Hematopoietic multipotent progenitor cell treated with erythropoietin and hydrocortisone succinate and interleukin-3 and kit ligand, for 8 days (in vitro differentiated cells): ENCODE data around the gene CCDC148.
A peak's percentile ranks its signal among the peaks of the same experiment; 100 is the strongest.

Experiments used
- DNase-seq: peaks from one replicate; pipeline ENCODE4 v3.0.0-alpha.2; 2015

The CCDC148 gene

GRCh38 chr2:158204741-158205165, 251.8 kb downstream of the CCDC148 start:
- DNase-seq, result no peak

GRCh38 chr2:158202161-158202815, 254.3 kb downstream of the CCDC148 start:
- DNase-seq, result no peak

GRCh38 chr2:158199928-158200650, 256.5 kb downstream of the CCDC148 start:
- no peak for DNase-seq

- no peak for DNase-seq
Observed at GRCh38 chr2:158197940-158198339, 258.6 kb downstream of the CCDC148 start.

- no peak for DNase-seq
Observed at GRCh38 chr2:158194229-158194628, 262.3 kb downstream of the CCDC148 start.

- DNase-seq, result no peak
Observed at GRCh38 chr2:158192515-158193443, 263.8 kb downstream of the CCDC148 start.

- DNase-seq, result no peak
Observed at GRCh38 chr2:158191076-158191895, 265.3 kb downstream of the CCDC148 start.

GRCh38 chr2:158189526-158189925, 267.0 kb downstream of the CCDC148 start:
- DNase-seq, result no peak

GRCh38 chr2:158187908-158188307, 268.6 kb downstream of the CCDC148 start:
- no peak for DNase-seq

GRCh38 chr2:158184556-158185343, 271.8 kb downstream of the CCDC148 start:
- DNase-seq, result no peak

- no peak for DNase-seq
Observed at GRCh38 chr2:158184001-158184400, 272.6 kb downstream of the CCDC148 start.

GRCh38 chr2:158182676-158183295, 273.8 kb downstream of the CCDC148 start:
- DNase-seq, result no peak

- no peak for DNase-seq
Observed at GRCh38 chr2:158181171-158181570, 275.4 kb downstream of the CCDC148 start.

- DNase-seq, result peak; percentile 19
Observed at GRCh38 chr2:158179660-158180059, 276.9 kb downstream of the CCDC148 start.

GRCh38 chr2:158178646-158179045, 277.9 kb downstream of the CCDC148 start:
- no peak for DNase-seq

- DNase-seq, result no peak
Observed at GRCh38 chr2:158174956-158175355, 281.6 kb downstream of the CCDC148 start.

- no peak for DNase-seq
Observed at GRCh38 chr2:158174495-158174894, 282.1 kb downstream of the CCDC148 start.

GRCh38 chr2:158172719-158173118, 283.8 kb downstream of the CCDC148 start:
- no peak for DNase-seq

- DNase-seq, result no peak
Observed at GRCh38 chr2:158154596-158154995, 302.0 kb downstream of the CCDC148 start.

- DNase-seq, result no peak
Observed at GRCh38 chr2:158153270-158154015, 303.1 kb downstream of the CCDC148 start.
